ENCODE measurements around the gene OR2A7.
"Not testable (repeated sequence)": the region's sequence is repeated elsewhere in the genome, so short reads cannot be mapped to it uniquely, and the experiment has no call there.

Gene OR2A7

GRCh38 chr7:144256112-144256511, 8.5 kb downstream of the OR2A7 start:
- intact Hi-C loops (cut with DNase I): no loop called here
- DNase-seq: no peak

DNA sequence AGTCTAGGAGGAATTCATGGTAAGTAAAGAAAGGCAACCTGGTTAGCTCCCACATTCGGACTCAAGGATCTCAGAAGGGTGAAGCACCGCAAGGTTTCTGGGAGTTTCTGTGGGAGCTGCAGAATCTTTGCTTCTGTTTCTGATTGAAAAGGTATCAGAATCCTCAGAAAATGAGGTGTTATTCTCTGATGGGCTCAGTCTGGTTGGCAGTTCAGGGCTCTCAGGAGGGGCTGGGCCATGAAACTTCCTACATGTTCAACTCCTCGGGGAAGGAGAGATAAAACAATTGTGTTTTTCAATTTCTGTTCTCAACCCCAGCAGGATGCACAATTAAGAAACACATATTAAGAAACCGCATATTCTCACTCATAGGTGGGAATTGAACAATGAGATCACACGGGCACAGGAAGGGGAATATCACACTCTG, 9.1 kb downstream of the OR2A7 start:
- intact Hi-C loops (cut with DNase I): no loop called here
- peak in 2 of 10 donors; percentile 28 to 51 for DNase-seq

DNA sequence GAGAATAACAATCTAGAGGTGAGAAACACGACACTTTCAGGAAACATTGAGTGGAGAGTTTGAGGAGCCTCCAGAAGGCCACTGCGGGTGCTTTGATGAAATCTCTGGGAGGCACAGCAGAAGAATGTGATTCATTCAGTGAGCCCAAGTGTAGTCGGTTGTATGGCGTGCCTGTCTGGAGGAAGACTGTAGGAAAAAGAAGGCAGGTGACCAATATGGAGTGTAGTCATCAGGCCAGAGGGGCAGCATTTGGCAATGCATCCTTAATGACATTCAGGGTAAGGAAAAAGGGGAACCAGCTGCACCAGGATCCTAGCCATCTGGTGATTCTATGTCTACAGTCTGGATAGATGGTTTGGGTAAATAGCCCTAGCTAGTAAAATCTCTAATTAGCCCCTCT, 12.3 kb downstream of the OR2A7 start:
- intact Hi-C loops (cut with DNase I); DNase-seq: not testable (repeated sequence)

DNA sequence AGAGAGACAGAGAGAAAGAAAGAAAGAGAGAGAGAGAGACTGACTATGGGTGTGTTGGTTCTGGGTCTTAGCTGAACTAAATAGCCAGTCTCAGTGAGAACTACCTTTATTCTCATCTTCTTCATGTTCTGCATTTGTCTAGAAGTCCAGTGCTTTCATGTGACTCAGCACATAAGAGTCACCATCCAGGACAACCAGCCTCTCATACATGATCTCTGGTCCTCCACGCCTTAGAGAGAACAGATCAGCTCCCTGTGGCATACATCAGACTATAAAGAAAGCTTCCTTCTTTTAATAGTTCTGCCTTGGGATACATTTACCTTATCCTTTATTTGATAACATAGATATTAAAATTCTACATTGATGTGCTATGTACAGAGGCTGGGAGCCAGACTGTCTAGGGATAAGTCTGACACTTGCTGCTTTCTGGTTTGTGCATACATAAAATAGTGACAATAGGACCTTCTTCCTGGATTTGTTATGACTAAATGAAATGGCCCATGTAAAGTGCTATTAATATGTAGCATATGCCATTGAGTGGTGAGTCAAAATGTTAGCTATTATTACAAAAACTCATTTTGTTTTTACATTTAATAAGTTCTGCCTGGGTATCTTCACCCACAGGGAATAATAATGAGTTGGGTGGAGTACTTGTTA, 16.8 kb downstream of the OR2A7 start:
- intact Hi-C loops (cut with DNase I); DNase-seq: not testable (repeated sequence)

GRCh38 chr7:144246967-144247366, 17.6 kb downstream of the OR2A7 start:
- DNase-seq; intact Hi-C loops (cut with DNase I): not testable (repeated sequence)

GRCh38 chr7:144245372-144245771, 19.2 kb downstream of the OR2A7 start:
- DNase-seq; intact Hi-C loops (cut with DNase I): not testable (repeated sequence)

DNA sequence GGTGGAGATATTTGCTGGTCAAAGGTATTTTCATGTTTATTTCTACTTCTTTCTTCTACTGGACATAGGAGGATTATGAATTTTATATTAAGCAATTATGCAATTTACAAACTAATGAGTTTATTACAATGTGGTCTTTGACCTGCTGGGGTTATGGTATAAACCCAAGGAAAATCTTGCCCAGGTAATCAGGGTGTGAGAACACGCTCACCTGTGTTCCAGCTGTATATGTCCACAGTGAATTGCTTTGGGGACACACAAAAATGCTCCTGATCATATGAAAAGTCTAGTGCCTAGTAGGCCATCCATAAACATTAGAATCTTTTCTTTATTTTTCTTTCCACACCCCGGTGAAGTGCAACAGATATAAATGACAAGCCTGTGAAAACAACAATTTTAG, 25.2 kb downstream of the OR2A7 start, which contains the start of gene OR2A42:
OR2A42 (minus strand) TSS at position 241 of the 400 bp plus-strand sequence. CDS start 6,762 bp downstream, outside the sequence.
- DNase-seq; intact Hi-C loops (cut with DNase I): not testable (repeated sequence)

DNA sequence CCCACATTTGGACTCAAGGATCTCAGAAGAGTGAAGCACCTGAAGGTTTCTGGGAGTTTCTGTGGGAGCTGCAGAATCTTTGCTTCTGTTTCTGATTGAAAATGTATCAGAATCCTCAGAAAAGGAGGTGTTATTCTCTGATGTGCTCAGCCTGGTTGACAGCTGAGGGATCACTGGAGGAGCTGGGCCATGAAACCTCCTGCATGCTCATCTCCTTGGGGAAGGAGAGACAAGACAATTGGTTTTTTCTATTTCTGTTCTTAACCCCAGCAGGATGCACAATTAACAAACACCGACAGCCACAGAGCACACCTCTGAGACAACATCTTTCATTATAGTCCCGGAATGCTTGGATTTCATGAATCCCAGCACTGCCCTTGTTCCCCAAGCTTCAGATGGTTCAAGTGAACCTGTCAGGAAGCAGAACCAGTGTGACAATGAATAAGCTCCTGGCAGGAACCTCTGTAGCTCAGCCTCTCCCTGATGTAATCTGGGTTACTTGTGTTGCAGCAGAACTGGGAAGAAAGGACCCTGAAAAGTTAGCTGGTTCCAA, 26.0 kb downstream of the OR2A7 start:
- DNase-seq: peak in 2 of 10 donors; percentile 11 to 24

GRCh38 chr7:144233039-144233438, 31.6 kb downstream of the OR2A7 start:
- intact Hi-C loops (cut with DNase I); DNase-seq: not testable (repeated sequence)

More for the DNA sequence above, 26.0 kb downstream of the OR2A7 start:
- intact Hi-C loops (cut with DNase I): not testable (repeated sequence)

- DNase-seq; intact Hi-C loops (cut with DNase I): not testable (repeated sequence)
Measured at GRCh38 chr7:144231027-144231426, 33.6 kb downstream of the OR2A7 start.

DNA sequence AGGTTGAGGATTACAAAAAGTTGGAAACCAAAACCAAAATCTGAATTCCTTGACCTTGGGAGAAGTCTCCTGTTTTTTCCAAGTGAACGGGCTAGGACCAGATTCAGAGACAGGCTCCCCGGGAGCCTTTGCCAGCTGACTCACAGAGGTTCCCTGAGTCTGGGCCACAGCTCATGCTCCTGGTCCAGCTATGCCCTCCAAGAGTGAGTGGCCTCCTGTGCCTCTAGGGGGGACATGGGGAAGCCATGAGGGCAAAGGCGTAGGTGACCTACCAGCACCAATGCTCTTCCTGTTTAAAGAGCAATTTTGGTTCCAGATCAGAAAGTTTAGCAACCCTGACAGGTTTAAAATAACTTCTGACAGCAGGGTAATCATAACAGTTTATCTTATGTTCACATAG, 35.8 kb downstream of the OR2A7 start:
- DNase-seq: peak in 1 of 10 donors; percentile 60
- intact Hi-C loops (cut with DNase I): not testable (repeated sequence)

GRCh38 chr7:144226866-144227265, 37.7 kb downstream of the OR2A7 start:
- intact Hi-C loops (cut with DNase I): not testable (repeated sequence)
- peak in 1 of 10 donors; percentile 3 for DNase-seq

DNA sequence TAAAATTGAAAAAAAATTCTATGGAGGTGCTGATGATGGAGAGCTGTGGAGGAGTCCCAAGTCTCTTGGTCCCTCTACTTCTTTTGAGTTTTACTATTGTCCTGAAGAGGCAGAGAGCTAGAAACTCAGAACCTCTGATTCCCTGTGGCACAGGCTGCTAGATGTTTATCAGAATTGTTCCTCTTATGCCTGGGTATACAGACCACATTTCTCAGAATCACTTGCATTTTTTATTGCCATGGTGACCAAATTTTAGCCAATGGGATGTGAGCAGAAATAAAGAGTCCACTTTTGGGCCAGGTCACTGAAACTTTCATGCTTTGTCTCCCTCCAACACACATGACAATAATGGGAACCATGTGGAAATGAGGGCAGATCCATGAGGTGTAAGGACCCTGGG, 40.9 kb downstream of the OR2A7 start:
- intact Hi-C loops (cut with DNase I); DNase-seq: not testable (repeated sequence)

DNA sequence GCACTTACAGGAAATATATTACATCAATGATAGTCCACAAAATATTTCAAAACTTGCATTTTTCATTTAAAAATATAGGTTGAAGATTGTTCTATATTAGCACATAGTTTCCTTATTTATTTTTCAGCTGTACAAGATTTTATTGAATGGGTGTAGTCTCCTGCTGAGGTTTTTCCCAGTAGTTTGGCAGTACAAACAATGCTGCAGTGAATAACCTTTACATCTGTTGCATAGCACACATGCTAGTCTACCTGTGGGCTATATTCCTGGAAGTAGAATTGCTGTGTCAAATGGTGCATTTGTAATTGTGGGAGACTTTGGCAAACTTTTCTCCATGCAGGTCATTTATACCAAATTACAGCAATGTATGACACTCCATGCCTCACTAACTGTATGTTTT, 44.1 kb downstream of the OR2A7 start:
- intact Hi-C loops (cut with DNase I): not testable (repeated sequence)

GRCh38 chr7:144219149-144219548, 45.4 kb downstream of the OR2A7 start:
- intact Hi-C loops (cut with DNase I); DNase-seq: not testable (repeated sequence)

More for the DNA sequence above, 44.1 kb downstream of the OR2A7 start:
- not testable (repeated sequence) for DNase-seq

DNA sequence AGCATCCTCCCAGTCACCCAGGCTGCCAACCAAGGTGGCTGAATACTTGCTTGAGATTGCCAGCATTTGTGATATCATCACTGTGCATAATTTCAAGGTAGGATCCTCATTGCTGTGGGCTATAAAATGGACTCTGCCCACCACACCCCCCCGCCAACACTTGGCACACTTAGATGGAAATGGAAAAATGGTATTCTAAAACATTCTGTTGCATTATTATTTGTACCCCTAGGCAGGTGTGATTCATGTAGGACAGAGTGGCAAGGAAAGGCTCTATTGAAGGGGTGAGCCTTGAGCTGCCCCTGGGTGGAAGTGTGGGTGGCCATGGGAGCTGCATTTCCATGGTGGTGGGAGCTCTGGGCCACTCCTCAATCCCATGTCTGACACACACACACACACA, 46.0 kb downstream of the OR2A7 start:
- peak in 2 of 10 donors; percentile 17 to 31 for DNase-seq

GRCh38 chr7:144217200-144217599, 47.4 kb downstream of the OR2A7 start:
- intact Hi-C loops (cut with DNase I): not testable (repeated sequence)
- DNase-seq: peak in 1 of 10 donors; percentile 7

More for the DNA sequence above, 46.0 kb downstream of the OR2A7 start:
- intact Hi-C loops (cut with DNase I): not testable (repeated sequence)

All from posterior cingulate gyrus (tissue), 11 donors.